Middle frontal gyrus (tissue), 1 donor: ENCODE data around the gene KCNT1.

Experiments used
- DNase-seq: peaks from one replicate; pipeline ENCODE4 v3.0.0-alpha.2; 2015; ENCODE audit warnings: low spot score; ENCODE audit errors: extremely low spot score

The KCNT1 gene

DNA sequence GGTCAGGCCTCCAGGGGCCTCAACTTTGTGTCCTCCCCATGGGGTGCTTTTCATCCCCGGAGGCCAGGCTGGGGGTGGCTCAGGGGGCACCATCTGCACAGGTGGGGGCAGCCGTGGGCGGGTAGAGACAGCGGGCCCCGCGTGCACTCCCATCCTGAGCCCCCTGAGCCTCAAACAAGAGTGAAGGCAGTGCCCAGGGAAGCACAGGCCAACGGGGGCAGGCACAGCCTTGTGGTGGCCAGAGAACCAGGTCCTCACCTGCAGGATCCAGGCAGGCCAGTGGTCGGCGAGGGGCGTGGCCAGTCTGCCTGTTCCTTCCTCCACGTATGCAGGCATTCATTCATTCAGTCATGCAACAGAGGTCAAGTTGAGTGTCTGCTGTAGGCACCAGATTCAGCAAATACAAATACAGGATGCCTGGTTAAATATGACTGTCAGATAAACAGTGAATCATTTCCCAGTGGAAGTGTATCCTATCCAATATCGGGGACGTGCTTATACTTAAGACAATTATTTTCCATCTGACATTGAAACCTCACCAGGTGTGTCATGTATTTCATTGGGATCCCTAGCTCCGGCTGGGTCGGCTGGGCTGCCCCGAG lies 22.3 kb downstream of the KCNT1 start:
- DNase-seq = no peak

DNA sequence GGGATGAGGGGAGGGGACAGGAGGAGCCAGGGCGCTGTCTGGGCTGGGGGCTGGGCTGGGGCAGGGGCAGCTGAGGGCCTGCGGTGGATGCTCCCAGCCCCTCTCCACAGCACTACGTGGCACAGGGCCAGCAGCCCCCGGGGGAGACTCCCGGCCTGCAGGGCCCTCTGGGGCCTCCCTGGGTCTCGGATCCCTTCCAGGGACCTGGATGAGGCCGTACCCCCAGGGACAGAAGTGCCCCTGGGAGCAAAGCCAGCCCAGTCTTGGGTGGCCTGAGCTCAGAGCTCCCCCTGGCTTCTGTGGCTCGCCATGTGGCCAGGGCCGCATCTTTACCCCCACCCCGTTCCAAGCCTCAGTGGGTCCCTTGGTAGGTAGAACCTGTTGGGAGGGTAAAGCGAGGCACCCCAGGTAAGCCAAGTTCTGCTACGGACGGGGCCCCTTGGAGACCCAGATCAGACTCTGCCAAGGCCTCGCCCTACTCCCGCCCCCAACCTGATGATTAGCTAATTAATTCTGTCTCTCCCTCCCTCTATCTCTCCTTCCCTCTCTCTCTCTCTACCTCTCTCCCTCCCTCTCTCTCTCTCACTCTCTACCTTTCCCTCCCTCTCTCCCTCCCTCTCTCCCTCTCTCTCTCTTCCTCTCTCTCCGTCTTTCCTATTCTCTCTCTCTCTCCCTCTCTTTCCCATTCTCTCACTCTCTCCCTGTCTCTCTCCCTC lies 24.3 kb downstream of the KCNT1 start:
- no peak for DNase-seq

DNA sequence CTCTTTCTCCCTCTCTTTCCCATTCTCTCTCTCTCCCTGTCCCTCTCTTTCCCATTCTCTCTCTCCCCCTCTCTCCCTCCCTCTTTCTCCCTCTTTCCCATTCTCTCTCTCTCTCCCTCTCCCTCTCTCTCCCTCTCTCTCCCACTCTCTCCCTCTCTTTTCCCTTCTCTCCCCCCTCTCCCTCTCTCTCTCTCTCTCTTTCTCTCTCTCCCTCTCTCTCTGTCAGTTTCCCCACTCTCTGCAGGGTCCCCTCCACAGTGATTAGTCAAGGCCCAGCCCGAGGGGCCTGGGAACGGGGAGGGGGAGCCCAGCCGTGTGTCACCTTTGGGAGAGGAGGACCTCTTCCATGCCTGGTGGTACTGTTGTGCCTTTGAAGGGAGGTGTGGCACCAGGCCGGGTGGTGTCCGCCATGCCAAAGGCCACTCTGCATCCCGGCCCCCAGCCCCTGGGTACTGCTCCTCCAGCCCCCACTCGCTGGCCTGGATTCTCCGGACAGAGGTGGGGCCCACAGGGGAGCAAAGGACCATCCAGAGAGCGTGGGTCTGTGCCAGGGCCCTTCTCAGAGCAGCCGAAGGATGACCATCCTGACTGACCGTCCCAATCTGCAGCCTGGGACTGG lies 25.4 kb downstream of the KCNT1 start:
- no peak for DNase-seq

DNA sequence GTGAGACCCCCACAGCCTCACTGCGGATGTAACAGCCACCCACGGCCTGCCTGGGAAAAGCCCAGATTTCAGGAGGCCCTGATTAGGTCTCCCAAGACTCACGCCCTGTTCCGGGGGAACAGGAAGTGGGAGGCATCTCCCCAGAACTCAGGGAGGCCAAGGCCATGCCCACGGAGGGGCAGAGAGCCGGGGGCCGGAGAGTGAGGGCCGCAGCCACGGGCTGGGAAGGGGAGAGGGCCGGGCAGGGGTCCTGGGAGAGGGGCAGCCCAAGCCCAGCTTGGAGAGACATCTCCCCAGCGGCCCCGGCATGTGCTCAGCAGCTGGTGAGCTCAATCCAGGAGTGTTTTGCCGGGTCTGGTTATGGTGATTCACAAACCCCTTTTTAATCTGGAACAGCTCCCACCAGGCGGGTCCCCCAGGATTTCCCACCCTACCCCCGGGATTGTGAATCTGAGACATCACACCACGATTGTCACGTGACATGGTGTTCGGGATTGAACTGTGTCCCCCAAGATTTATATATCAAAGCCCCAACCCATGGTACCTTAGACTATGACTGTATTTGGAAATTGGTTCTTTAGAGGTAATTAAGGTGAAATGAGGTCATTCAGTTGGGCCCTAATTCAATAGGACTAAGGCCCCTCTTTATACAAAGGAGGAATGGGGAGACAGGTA lies 26.6 kb downstream of the KCNT1 start:
- DNase-seq = no peak

DNA sequence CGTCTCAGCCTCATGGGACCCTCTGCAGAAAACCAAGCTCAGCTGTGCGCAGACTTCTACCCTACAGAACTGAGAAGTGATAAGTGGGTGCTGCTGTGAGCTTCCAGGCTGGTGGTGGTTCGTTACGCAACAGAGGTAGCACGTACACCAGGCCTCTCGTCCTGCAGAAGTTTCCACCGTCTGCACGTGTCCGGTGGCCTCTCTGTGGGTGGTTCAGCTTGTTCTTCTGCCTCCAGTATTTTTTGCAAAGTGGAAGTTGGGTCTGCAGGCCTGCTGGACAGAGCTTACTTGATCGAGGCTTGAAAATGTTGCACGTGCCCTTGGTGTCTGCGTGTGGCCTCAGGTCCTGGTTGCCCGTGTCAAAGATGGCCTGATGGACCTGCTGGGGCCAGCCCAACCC lies 27.5 kb downstream of the KCNT1 start:
- no peak for DNase-seq

DNA sequence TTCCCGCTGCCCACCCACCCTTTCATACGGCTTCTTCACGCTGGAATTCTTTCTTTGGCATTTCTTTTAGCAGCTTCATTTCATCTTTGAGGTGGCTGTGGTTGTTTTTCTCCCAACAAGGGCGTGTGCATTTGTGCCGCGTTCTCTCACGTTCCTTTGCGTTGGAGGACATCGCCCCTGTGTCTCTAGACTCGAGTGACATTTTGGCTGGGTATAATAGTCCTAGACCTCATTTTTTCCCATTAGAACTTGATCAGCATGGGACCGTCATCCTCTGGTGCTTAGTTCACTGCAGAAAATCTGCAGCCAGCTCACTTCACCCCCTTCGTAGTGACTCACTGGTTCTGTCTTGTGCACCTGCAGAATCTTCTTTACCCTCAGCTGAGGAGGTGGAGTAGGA lies 29.5 kb downstream of the KCNT1 start:
- no peak for DNase-seq

DNA sequence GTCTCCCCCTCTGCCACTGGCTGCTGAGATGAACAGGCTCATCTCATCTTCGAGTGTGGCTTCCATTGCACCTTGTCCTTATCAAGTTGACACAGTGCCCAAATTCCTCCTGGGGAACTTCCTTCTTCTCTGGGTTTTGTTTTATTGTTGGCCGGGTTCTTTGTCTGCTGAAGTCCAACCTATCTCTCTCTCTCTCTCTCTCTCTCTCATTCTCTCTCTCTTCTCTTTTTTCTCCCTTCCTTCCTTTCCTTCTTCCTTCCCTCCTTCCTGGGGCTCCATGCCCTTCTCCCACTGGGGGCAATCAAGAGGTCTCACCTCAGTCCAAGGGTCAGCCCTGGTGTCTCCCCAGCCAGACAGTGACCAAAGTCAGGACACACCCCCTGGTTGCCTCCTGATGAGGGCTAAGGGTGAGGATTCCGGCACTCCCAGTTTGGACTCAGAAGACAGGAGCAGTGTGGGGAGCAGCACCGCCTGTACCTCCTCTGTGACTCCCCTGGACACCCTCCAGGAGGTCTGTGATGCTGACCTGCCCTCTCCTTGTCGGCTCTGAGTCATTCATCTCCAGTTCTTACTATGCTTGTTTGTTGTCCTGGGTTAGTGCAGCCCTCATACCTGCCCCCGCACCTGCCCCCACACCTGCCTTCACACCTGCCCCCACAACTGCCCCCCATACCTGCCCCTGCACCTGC lies 30.7 kb downstream of the KCNT1 start:
- DNase-seq = no peak

- no peak for DNase-seq
Measured at GRCh38 chr9:135734616-135735144, 32.7 kb downstream of the KCNT1 start.

DNA sequence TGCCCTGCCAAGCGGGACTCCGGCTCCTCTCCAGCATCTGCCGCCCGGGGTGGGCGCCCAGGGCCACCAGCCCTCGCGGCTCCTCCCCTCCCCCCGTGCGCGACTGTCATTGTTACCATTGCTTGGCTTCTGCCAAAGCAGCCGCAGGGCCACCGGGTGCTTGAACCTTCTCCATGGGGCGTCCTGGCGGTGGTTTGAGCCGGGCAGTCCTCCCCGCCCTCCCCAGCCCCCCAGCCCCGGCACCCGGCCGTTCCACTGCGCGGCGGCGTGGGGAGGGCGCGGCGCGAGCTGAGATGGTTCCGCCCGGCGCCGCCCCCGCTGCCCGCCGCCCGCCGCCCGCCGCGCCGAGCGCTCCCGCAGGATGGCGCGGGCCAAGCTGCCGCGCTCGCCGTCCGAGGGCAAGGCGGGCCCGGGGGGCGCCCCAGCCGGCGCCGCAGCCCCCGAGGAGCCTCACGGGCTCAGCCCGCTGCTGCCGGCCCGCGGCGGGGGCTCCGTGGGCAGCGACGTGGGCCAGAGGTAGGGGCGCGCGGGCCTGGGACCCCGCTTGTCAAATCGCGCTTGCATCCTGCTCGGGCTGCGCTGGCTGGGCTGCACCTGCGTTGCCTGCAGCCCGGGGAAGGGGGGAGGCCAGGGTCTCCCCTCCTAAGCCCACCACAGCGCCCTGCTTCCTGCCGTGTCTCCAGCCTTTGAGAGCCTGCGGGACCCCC lies 34.4 kb downstream of the KCNT1 start:
- no peak for DNase-seq

DNA sequence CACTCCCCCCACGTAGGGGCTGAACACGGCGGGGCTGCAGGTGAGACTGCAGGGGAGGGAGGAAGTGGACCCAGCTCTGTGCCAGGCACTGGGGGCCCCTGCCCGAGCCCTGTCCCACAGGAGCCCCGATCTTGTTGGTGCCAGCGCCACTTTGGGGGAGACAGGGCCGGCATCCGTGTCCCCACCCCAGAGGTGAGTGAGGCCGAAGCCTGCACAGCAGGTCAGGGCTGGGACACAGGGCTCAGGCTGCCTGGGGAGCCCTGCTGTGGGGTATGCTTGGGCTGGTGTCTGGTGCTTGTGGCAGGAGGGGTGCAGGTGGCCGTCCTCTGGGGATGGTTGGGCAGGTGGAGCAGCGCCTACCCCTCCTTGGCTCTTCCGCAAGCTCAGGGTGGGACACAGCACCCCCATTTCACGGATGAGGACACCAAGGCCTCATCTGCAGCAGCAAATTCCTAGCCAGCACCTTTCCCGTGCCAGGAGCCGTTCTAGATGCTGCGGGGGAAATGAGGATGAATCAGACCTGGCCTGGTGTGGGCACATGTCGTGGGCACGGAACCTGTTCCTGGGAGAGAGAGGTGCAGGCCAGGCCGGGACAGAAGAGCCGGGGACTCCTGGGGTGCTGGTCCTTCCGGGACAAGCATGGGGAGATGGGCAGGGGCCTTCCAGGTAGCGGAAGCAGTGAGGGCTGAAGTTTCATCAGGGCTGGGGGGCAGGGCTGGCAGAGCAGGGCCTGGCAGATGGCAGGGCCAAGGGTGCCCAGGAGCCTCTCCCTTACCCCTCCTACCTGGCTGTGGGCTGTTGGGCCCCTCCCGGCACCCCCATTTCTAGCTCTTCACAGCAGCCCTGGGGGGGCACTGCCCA lies 35.2 kb downstream of the KCNT1 start:
- DNase-seq = no peak

DNA sequence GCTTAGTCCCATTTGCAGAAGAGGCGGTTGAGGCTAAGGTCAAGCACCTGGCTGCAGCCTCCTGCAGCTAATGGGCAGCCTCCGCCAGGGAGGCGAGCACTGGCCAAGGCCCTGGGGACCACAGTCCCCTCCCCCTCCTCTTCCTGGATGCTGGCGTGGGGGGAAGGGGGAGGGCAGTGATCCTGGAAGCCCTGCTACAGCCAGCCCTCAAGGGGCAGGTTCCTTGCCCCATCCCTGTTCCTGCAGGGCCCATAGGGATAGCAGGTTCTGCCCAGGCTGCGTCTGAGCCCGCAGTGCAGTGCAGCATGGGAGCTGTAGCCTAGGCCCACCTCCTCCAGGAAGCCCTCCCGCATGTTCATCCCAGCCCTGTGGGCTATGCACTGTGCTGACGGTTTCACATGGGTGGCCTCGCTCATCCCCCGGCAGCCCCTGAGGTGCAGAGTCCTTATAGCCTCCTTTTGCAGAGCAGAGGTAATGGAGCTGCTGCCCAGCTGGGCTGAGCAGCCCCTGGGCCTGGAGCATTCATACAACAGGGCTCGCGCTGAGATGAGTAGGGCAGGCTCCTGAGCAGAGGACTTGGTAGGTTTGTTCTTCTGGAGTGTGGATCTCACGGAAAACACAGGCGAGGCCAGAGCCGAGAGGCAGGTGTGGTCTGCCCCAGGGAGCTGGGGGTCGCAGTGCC lies 36.0 kb downstream of the KCNT1 start:
- DNase-seq = no peak

GRCh38 chr9:135739271-135740220 lies 37.6 kb downstream of the KCNT1 start:
- no peak for DNase-seq

GRCh38 chr9:135741276-135742219 lies 39.6 kb downstream of the KCNT1 start:
- no peak for DNase-seq

- no peak for DNase-seq
Measured at GRCh38 chr9:135743021-135743420, 41.0 kb downstream of the KCNT1 start.

DNA sequence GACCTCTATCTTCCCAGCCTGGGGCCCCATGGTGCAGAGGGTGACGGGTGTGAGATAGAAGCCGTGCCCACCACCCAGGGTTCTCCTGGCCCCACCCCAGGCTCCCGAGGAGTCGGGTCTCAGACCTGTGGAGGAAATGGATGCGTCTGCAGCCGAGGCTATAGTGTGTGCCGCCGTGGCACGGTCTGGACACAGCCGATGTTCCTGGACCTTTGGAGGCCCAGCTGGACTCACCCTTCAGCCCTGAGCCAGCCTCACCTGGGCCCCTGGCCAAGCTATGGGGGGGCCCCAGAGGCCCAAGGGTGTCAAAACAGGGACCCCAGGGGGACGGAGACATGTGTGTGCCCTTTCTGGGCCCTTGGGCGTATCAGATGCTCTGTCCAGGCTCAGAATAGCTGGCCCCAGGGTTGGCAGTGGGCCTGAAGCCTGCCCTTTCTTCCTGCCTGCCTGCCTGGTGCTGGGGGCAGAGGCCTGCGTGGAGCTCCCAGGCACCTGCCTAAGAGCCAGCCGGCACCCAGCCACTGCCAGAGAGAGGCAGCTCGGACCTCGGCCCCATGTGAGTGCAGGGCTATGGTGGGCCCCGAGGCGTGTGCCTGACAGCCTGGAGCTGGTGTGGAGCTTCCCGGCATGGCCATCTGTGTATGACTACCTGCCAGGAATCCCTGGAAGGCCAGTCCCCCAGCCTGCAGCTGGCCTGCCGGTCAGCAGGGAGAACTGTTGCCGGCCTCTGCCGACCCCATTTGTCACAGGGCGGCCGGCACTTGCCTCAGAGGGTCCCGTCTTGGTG lies 41.8 kb downstream of the KCNT1 start:
- no peak for DNase-seq
